Measurements from ENCODE around the gene ELMO1. TPM values are rescaled to one million over a fixed set of nuclear protein-coding genes. Genes with fewer than 3 reads are reported as not detected.

Gene ELMO1
- total and polyA plus RNA-seq, 8 donors, result 3.0 to 20.6 (median 6.6) TPM

GRCh38 chr7:36871863-36872262, 576.8 kb downstream of the ELMO1 start:
- FAIRE-seq (no peak), DNase-seq (no peak), ATAC-seq (no peak)
- Histone ChIP-seq H3K27ac (no peak overlapping the region), H3K27me3 (no peaks in the 10 kb centered on the region), H3K4me1 (peaks cover 0 to 4% (median 0%) of the 10 kb centered on the region in 3 donors), H3K36me3 (no peaks in the 10 kb centered on the region), H3K4me3 (no peak overlapping the region), H3K9me3 (no peaks in the 10 kb centered on the region)
- intact Hi-C loops (cut with DNase I), result no loop called here
- no peak for TF ChIP-seq CTCF (IDR thresholded peaks at IDR 0.05)

GRCh38 chr7:36871355-36871738, 577.3 kb downstream of the ELMO1 start:
- Histone ChIP-seq H3K9me3 (no peaks in the 10 kb centered on the region), H3K4me3 (no peak overlapping the region), H3K27ac (no peak overlapping the region), H3K27me3 (no peaks in the 10 kb centered on the region), H3K36me3 (no peaks in the 10 kb centered on the region), H3K4me1 (peaks cover 0 to 4% (median 0%) of the 10 kb centered on the region in 3 donors)
- WGBS, 2 donors, result 57 to 98% methylated on average over 1 of the region's 1 CpG
- FAIRE-seq (no peak), ATAC-seq (no peak), DNase-seq (no peak)
- intact Hi-C loops (cut with DNase I), result no loop called here
- no peak for TF ChIP-seq CTCF (IDR thresholded peaks at IDR 0.05)

- no peak overlapping the region for H3K27ac ChIP-seq
- no peaks in the 10 kb centered on the region for H3K9me3 ChIP-seq
- no peak overlapping the region for H3K4me3 ChIP-seq
- 91 to 93% methylated on average over 1 of the region's 1 CpG for WGBS, 2 donors
- no peak for TF ChIP-seq CTCF (IDR thresholded peaks at IDR 0.05)
- no peak for FAIRE-seq
- intact Hi-C loops (cut with DNase I), result no loop called here
- peaks cover 0 to under 1% (median 0%) of the 10 kb centered on the region in 3 donors for H3K4me1 ChIP-seq
- no peaks in the 10 kb centered on the region for H3K27me3 ChIP-seq
- DNase-seq, result no peak
- no peaks in the 10 kb centered on the region for H3K36me3 ChIP-seq
- no peak for ATAC-seq
These were observed 577.9 kb downstream of the ELMO1 start for GRCh38 chr7:36870625-36871354.

GRCh38 chr7:36868727-36869411, 579.8 kb downstream of the ELMO1 start:
- H3K9me3 ChIP-seq, result no peaks in the 10 kb centered on the region
- no peaks in the 10 kb centered on the region for H3K27me3 ChIP-seq
- ATAC-seq (no peak), FAIRE-seq (no peak), DNase-seq (no peak)
- no peaks in the 10 kb centered on the region for H3K4me1 ChIP-seq
- WGBS, 2 donors, result 94% methylated on average over 7 of the region's 7 CpGs
- H3K36me3 ChIP-seq, result no peaks in the 10 kb centered on the region
- no peak overlapping the region for H3K27ac ChIP-seq
- TF ChIP-seq CTCF (IDR thresholded peaks at IDR 0.05), result no peak
- H3K4me3 ChIP-seq, result no peak overlapping the region
- intact Hi-C loops (cut with DNase I), result no loop called here

GRCh38 chr7:36865019-36865418, 583.6 kb downstream of the ELMO1 start:
- Histone ChIP-seq H3K9me3 (no peaks in the 10 kb centered on the region), H3K27ac (no peak overlapping the region), H3K4me3 (no peak overlapping the region), H3K4me1 (no peaks in the 10 kb centered on the region), H3K36me3 (no peaks in the 10 kb centered on the region), H3K27me3 (no peaks in the 10 kb centered on the region)
- ATAC-seq (no peak), FAIRE-seq (no peak), DNase-seq (no peak)
- 83 to 84% methylated on average over 3 of the region's 3 CpGs for WGBS, 2 donors
- intact Hi-C loops (cut with DNase I), result no loop called here
- no peak for TF ChIP-seq CTCF (IDR thresholded peaks at IDR 0.05)

All from pancreas (tissue), 10 donors.